PC-3 (cell line): ENCODE data around the gene SLC38A8.

Experiments
- CTCF ChIP-seq: fragments of 300-600 bp; sonication (generic); conservative IDR thresholded peaks from 2 replicates; pipeline ENCODE4 v1.5.1; 2017; ENCODE audit warnings: antibody characterized with exemption, low read depth, mild to moderate bottlenecking, low read length
- EZH2 ChIP-seq: fragments of 300-600 bp; sonication (generic); IDR thresholded peaks from one replicate; pipeline ENCODE4 v1.6.1; 2017; ENCODE audit warnings: antibody characterized with exemption, mild to moderate bottlenecking, low read length; ENCODE audit not compliant: unreplicated experiment
- EZH2phosphoT487 ChIP-seq: fragments of 300-600 bp; sonication (generic); IDR thresholded peaks from 2 replicates; pipeline ENCODE4 v1.6.1; 2018; ENCODE audit warnings: mild to moderate bottlenecking, antibody characterized with exemption, low read length, borderline replicate concordance

GRCh38 chr16:83966153-83966696 is 76.4 kb downstream of the SLC38A8 start:
- TF ChIP-seq EZH2phosphoT487 (no peak), CTCF (no peak), EZH2 (no peak)
